PFSK-1 (cell line): ENCODE measurements around the gene TMC6.

ENCODE experiments used
- FOXP2 ChIP-seq: optimal IDR thresholded peaks from 2 replicates; pipeline ENCODE3; 2011; ENCODE audit warnings: borderline replicate concordance, control low read depth, inconsistent platforms; ENCODE audit not compliant: insufficient read depth; ENCODE audit errors: extremely low read length, extremely low read depth
- POLR2AphosphoS5 ChIP-seq: IDR thresholded peaks from 2 replicates; pipeline ENCODE4 v1.6.1; 2012; ENCODE audit warnings: low read depth, mild to moderate bottlenecking, control low read depth, low read length, moderate library complexity
- REST ChIP-seq, 2 experiments: IDR thresholded peaks; 2 replicates each; pipeline versions ENCODE4 v1.6.1 to v1.8.0; 2011 to 2012; ENCODE audit warnings: low read depth in 2 of 2, low read length in 2 of 2, control low read depth in 1 of 2, inconsistent platforms in 1 of 2, mild to moderate bottlenecking in 1 of 2, moderate library complexity in 1 of 2; ENCODE audit not compliant: insufficient read depth in 1 of 2
- SIN3A ChIP-seq: IDR thresholded peaks from 2 replicates; pipeline ENCODE4 v1.6.1; 2012; ENCODE audit warnings: mild to moderate bottlenecking, low read length, moderate library complexity, borderline replicate concordance; ENCODE audit not compliant: insufficient read depth

- TF ChIP-seq REST (IDR thresholded peaks at IDR 0.05; ENCODE audit: insufficient read depth in 1 of 2, low read depth in 2 of 2, low read length in 2 of 2) (no peak), POLR2AphosphoS5 (no peak), FOXP2 (no peak), SIN3A (no peak; the same call in 1 of the 2 replicates)
Observed at GRCh38 chr17:78128551-78129350, at the start of gene TMC6.
